ENCODE data around the gene NPAS2.

The NPAS2 gene

GRCh38 chr2:100796499-100797100, 23.3 kb upstream of the NPAS2 start:
- DNase-seq (ENCODE audit: low read depth): no peak

GRCh38 chr2:100799686-100800085, 20.3 kb upstream of the NPAS2 start:
- no peak for DNase-seq (ENCODE audit: low read depth)

- no peak for DNase-seq (ENCODE audit: low read depth)
Measured at GRCh38 chr2:100800915-100801314, 19.0 kb upstream of the NPAS2 start.

GRCh38 chr2:100801402-100801801, 18.5 kb upstream of the NPAS2 start:
- no peak for DNase-seq (ENCODE audit: low read depth)

- no peak for DNase-seq (ENCODE audit: low read depth)
Measured at GRCh38 chr2:100802066-100802465, 17.9 kb upstream of the NPAS2 start.

GRCh38 chr2:100803334-100803733, 16.6 kb upstream of the NPAS2 start:
- DNase-seq (ENCODE audit: low read depth): no peak

GRCh38 chr2:100806550-100806949, 13.4 kb upstream of the NPAS2 start:
- no peak for DNase-seq (ENCODE audit: low read depth)

GRCh38 chr2:100807707-100808106, 12.2 kb upstream of the NPAS2 start:
- no peak for DNase-seq (ENCODE audit: low read depth)

GRCh38 chr2:100808582-100808981, 11.4 kb upstream of the NPAS2 start:
- DNase-seq (ENCODE audit: low read depth): no peak

- DNase-seq (ENCODE audit: low read depth): no peak
Measured at GRCh38 chr2:100809506-100809905, 10.4 kb upstream of the NPAS2 start.

- no peak for DNase-seq (ENCODE audit: low read depth)
Measured at GRCh38 chr2:100810603-100811145, 9.3 kb upstream of the NPAS2 start.

- no peak for DNase-seq (ENCODE audit: low read depth)
Measured at GRCh38 chr2:100812116-100812515, 7.8 kb upstream of the NPAS2 start.

GRCh38 chr2:100812573-100812972, 7.4 kb upstream of the NPAS2 start:
- no peak for DNase-seq (ENCODE audit: low read depth)

GRCh38 chr2:100813527-100813926, 6.4 kb upstream of the NPAS2 start:
- no peak for DNase-seq (ENCODE audit: low read depth)

GRCh38 chr2:100814043-100814442, 5.9 kb upstream of the NPAS2 start:
- DNase-seq (ENCODE audit: low read depth): no peak

GRCh38 chr2:100814453-100814852, 5.5 kb upstream of the NPAS2 start:
- DNase-seq (ENCODE audit: low read depth): no peak

- DNase-seq (ENCODE audit: low read depth): no peak
Measured at GRCh38 chr2:100817388-100817985, 2.5 kb upstream of the NPAS2 start.

- DNase-seq (ENCODE audit: low read depth): no peak
Measured at GRCh38 chr2:100818003-100818605, 1.8 kb upstream of the NPAS2 start.

- DNase-seq (ENCODE audit: low read depth): no peak
Measured at GRCh38 chr2:100818606-100819369, 1.2 kb upstream of the NPAS2 start.

GRCh38 chr2:100820273-100820522, 259 bp downstream of the NPAS2 start:
- DNase-seq (ENCODE audit: low read depth): no peak

GRCh38 chr2:100820523-100821254, 750 bp downstream of the NPAS2 start:
- DNase-seq (ENCODE audit: low read depth): no peak

GRCh38 chr2:100821255-100821910, 1.4 kb downstream of the NPAS2 start:
- no peak for DNase-seq (ENCODE audit: low read depth)

Data from activated T-cell treated with anti-CD3 and anti-CD28 coated beads for 24 hours (primary cell).